GM12864 (cell line): ENCODE results near the gene SF3A2.
"Not testable (repeated sequence)": the region's sequence is repeated elsewhere in the genome, so short reads cannot be mapped to it uniquely, and the experiment has no call there.

ENCODE experiments used
- DNase-seq: peaks from one replicate; pipeline ENCODE4 v3.0.0-alpha.2; 2011; ENCODE audit warnings: low read depth
- H3K4me3 ChIP-seq: 2 replicates; pipeline ENCODE4 v1.5.1; 2011; ENCODE audit warnings: mild to moderate bottlenecking, low read depth, low read length, control low read depth
- TF ChIP-seq, protein P1 (sequence below): IDR thresholded peaks from 2 replicates; pipeline ENCODE4 v1.5.1; 2011; ENCODE audit warnings: low read depth, mild to moderate bottlenecking, moderate library complexity, low read length, control low read depth, inconsistent platforms; ENCODE audit errors: missing control alignments

The SF3A2 gene

DNA sequence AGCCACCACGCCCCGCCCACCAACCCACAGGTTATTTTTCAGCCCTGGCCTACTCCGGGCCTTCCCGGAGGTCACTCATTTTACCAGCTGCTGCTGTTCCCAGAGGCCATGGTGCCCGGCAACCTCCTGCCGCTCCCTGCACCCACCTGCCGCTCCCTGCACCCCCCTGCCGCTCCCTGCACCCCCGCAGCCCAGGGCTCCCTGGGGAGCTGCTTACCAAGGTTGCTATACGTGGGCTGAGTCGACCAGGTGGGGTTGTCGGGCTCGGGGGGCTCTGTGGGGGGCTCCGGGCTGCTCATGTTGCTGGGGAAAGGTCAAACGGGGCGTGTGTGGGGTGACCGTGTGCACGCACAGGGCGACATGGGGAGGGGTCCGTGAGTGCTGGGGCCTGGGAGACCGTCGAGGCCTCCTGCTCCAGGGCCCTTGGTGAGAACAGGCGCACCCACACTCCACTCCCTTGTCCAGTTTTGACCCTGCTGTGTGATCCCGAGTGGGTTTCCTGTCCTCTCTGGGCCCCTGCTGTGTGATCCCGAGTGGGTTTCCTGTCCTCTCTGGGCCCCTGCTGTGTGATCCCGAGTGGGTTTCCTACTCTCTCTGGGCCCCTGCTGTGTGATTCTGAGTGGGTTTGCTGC is 44.1 kb downstream of the SF3A2 start:
- H3K4me3 ChIP-seq = no peak overlapping the region
- TF ChIP-seq, protein P1, sequence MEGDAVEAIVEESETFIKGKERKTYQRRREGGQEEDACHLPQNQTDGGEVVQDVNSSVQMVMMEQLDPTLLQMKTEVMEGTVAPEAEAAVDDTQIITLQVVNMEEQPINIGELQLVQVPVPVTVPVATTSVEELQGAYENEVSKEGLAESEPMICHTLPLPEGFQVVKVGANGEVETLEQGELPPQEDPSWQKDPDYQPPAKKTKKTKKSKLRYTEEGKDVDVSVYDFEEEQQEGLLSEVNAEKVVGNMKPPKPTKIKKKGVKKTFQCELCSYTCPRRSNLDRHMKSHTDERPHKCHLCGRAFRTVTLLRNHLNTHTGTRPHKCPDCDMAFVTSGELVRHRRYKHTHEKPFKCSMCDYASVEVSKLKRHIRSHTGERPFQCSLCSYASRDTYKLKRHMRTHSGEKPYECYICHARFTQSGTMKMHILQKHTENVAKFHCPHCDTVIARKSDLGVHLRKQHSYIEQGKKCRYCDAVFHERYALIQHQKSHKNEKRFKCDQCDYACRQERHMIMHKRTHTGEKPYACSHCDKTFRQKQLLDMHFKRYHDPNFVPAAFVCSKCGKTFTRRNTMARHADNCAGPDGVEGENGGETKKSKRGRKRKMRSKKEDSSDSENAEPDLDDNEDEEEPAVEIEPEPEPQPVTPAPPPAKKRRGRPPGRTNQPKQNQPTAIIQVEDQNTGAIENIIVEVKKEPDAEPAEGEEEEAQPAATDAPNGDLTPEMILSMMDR = no peak
- no peak for DNase-seq

DNA sequence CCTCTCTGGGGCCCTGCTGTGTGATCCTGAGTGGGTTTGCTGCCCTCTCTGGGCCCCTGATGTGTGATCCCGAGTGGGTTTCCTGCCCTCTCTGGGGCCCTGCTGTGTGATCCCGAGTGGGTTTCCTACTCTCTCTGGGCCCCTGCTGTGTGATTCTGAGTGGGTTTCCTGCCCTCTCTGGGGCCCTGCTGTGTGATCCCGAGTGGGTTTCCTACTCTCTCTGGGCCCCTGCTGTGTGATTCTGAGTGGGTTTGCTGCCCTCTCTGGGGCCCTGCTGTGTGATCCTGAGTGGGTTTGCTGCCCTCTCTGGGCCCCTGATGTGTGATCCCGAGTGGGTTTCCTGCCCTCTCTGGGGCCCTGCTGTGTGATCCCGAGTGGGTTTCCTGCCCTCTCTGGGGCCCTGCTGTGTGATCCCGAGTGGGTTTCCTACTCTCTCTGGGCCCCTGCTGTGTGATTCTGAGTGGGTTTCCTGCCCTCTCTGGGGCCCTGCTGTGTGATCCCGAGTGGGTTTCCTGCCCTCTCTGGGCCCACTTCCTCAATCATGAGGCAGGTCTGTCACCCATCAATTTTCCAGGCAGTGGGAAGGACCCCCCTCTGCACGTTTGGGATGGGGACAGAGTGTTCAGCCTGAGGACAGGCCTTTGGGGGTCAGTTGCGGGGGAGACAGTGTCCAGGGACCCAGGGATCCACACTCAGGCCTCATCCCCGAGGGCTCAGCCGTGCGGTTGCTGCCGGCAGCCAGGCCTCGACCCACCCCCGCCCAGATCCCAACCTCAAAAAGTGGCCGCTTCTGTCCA is 44.8 kb downstream of the SF3A2 start:
- not testable (repeated sequence) for DNase-seq, H3K4me3 ChIP-seq

DNA sequence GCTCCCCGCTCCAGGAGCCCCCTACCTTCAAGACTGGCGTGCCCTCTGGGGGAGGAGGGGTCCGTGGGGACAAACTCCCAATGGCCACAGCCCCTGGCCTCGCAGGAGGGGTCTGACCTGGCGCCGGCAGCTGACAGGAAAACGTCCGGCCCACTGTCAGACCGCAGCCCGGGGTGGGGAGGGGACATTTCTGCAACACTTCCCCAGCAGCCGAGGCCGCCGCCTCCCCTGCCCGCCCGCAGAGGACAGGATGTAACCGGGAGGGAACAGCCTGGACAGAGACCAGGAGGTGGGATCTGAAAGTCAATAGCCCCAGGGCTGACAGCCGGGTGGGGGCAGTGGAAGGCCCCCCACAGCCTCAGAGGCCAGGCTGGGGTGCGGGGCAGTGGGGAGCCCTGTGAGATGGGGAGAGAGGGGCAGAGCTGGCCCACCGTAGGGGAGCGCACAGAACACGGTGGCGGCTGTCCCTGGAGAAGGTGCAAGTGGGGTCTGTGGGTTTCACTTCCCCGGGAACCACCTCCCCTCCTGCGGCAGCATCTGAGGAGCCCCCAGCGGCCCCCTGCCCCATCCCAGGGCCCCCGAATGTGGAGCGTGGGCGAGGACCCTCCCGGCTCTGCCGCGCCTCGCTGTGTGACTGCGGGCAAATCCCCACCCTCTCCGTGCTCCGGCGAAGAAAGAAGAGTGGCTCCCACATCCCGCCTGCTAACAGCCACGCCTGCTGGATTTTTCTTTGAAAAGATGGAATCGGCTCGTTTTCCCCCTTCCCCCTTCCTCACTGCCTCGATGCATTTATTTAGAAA is 45.6 kb downstream of the SF3A2 start, which contains the start of gene PEAK3:
TSS of gene PEAK3 (minus strand) at position 114 of the 800 bp plus-strand sequence. CDS start 1,244 bp downstream, outside the sequence.
- no peak within 1 kb of the TSS for H3K4me3 ChIP-seq
- DNase-seq = no peak
- TF ChIP-seq, protein P1 = no peak

DNA sequence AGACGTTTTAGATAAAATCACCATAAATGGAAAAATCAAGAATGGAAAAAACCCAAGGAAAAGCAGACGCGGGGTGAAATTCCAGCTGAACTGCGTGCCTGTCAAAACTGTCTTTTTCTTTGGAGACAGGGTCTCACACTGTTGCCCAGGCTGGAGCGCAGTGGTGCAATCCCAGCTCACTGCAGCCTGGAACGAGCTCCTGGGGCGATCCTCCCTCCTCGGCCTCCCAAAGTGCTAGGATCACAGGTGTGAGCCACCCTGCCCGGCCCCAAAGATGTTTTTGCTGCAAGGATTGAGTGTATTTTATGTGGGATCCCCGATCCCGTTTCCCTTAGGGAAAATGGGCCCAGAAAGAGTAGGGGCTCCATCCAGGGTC is 46.2 kb downstream of the SF3A2 start:
- H3K4me3 ChIP-seq = no peak overlapping the region

DNA sequence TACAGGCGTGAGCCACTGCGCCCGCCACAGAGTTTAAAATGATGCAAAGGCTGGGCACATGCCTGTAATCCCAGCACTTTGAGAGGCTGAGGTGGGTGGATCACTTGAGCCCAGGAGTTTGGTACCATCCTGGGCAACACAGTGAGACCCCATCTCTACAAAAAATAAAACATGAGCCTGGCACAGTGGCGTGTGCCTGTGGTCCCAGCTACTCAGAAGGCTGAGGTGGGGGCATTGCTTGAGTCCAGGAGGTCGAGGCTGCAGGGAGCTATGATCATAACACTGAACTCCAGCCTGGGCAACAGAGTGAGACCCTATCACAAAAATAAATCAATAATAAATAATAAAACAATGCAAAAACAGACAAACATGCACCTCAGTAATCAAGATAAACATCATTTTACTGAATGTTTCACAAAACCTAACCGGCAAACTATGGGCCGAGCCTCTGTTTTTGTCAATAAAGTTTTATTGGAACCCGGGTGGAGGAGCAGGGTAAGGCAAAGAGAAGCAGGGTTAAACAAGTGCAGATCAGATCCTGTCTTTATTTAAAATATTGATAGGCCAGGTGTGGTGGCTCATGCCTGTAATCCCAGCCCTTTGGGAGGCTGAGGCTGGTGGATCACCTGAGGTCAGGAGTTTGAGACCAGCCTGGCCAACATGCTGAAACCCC is 47.3 kb downstream of the SF3A2 start:
- DNase-seq = no peak
- H3K4me3 ChIP-seq = no peak overlapping the region
- TF ChIP-seq, protein P1 = no peak

More for the DNA sequence above, 46.2 kb downstream of the SF3A2 start:
- TF ChIP-seq, protein P1 = no peak
- DNase-seq = no peak

DNA sequence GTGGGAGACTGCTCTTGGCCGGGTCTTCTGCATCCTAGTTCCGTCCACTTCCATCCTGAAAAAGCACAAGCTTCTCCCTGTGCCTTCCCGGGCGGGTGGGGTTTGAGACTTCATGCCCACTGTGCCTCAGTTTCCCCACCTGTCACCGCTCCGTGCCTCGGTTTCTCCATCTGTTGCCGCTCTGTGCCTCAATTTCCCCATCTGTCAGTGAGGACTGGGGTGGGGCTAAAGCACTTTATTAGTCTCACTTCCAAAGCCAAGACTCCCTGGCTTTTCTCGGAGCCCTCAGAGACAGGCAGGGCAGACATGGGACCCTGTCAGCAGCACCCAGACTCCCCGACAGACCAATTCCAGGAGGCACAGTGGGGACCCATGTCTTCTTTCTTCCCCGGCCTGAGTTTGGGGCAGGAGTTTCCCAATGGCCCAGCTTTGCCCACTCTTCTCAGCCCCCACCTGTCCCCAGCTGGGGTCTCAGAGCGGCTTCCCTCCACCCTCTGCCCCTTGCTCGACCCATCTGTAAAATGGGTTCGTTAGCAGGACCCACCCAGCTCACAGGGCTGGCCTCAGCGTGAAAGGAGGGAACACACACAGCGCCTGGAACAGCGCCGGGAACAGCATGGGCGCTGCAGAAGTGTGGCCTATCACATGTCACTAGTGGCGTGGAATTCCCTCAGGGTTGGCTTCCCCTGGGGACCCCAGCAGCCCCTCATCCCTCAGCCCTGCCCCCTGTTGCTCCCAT is 49.9 kb downstream of the SF3A2 start:
- TF ChIP-seq, protein P1 = no peak
- DNase-seq = no peak
- H3K4me3 ChIP-seq = no peak overlapping the region
